H9 (cell line): ENCODE data around the gene EPN3. TPM values are rescaled to one million over a fixed set of nuclear protein-coding genes. Genes with fewer than 3 reads are reported as not detected.

ENCODE experiments used
- DNase-seq: peaks from one replicate; pipeline ENCODE4 v3.0.0-alpha.2; 2017
- H2AFZ ChIP-seq: one replicate; pipeline ENCODE4 v1.6.1; 2013; ENCODE audit warnings: mild to moderate bottlenecking, low read length, control low read depth, moderate library complexity
- H2AK5ac ChIP-seq: 2 replicates; pipeline ENCODE4 v1.6.1; 2013; ENCODE audit warnings: low read length, control low read depth, mixed read lengths; ENCODE audit not compliant: insufficient read length
- H2BK120ac ChIP-seq: one replicate; pipeline ENCODE4 v1.6.1; 2013; ENCODE audit warnings: low read depth, mild to moderate bottlenecking, low read length, control low read depth, inconsistent platforms; ENCODE audit not compliant: poor library complexity, severe bottlenecking
- H2BK12ac ChIP-seq: 2 replicates; pipeline ENCODE4 v1.6.1; 2013; ENCODE audit warnings: low read length, control low read depth, mixed read lengths, low read depth; ENCODE audit not compliant: insufficient read length
- H2BK15ac ChIP-seq: 2 replicates; pipeline ENCODE4 v1.6.1; 2013; ENCODE audit warnings: low read depth, low read length, control low read depth
- H2BK20ac ChIP-seq: one replicate; pipeline ENCODE4 v1.6.1; 2013; ENCODE audit warnings: low read depth, mild to moderate bottlenecking, low read length, control low read depth, inconsistent platforms; ENCODE audit not compliant: poor library complexity, severe bottlenecking
- H2BK5ac ChIP-seq: 2 replicates; pipeline ENCODE4 v1.6.1; 2013; ENCODE audit warnings: low read length, control low read depth, mixed read lengths; ENCODE audit not compliant: insufficient read length
- H3K14ac ChIP-seq: 2 replicates; pipeline ENCODE4 v1.6.1; 2013; ENCODE audit warnings: low read length, control low read depth; ENCODE audit not compliant: insufficient read depth
- H3K18ac ChIP-seq: 2 replicates; pipeline ENCODE4 v1.6.1; 2013; ENCODE audit warnings: low read depth, mild to moderate bottlenecking, mixed read lengths, low read length, control low read depth; ENCODE audit not compliant: insufficient read length
- H3K23ac ChIP-seq: 2 replicates; pipeline ENCODE4 v1.6.1; 2013; ENCODE audit warnings: low read length, control low read depth, mixed read lengths, low read depth; ENCODE audit not compliant: insufficient read length
- H3K23me2 ChIP-seq: 2 replicates; pipeline ENCODE4 v1.6.1; 2013; ENCODE audit warnings: low read depth, mild to moderate bottlenecking, mixed read lengths, low read length, control low read depth; ENCODE audit not compliant: insufficient read length, poor library complexity, severe bottlenecking
- H3K27ac ChIP-seq: 2 replicates; pipeline ENCODE4 v1.5.1; 2013; ENCODE audit warnings: low read length, control low read depth, mixed read lengths, low read depth; ENCODE audit not compliant: insufficient read length
- H3K27me3 ChIP-seq: 2 replicates; pipeline ENCODE4 v1.6.1; 2013; ENCODE audit warnings: low read length, control low read depth, inconsistent platforms; ENCODE audit not compliant: insufficient read depth
- H3K4ac ChIP-seq: 2 replicates; pipeline ENCODE4 v1.6.1; 2013; ENCODE audit warnings: low read depth, mild to moderate bottlenecking, control low read depth, inconsistent platforms, low read length, moderate library complexity
- H3K4me1 ChIP-seq: 2 replicates; pipeline ENCODE4 v1.6.1; 2013; ENCODE audit warnings: low read length, control low read depth, inconsistent platforms; ENCODE audit not compliant: insufficient read depth
- H3K4me2 ChIP-seq: 2 replicates; pipeline ENCODE4 v1.6.1; 2013; ENCODE audit warnings: low read length, control low read depth, mixed read lengths; ENCODE audit not compliant: insufficient read length, insufficient read depth
- H3K56ac ChIP-seq: 2 replicates; pipeline ENCODE4 v1.6.1; 2013; ENCODE audit warnings: low read depth, mild to moderate bottlenecking, mixed read lengths, low read length, control low read depth; ENCODE audit not compliant: insufficient read length
- H3K79me1 ChIP-seq: 2 replicates; pipeline ENCODE4 v1.6.1; 2013; ENCODE audit warnings: low read depth, mild to moderate bottlenecking, moderate library complexity, low read length, control low read depth, inconsistent platforms; ENCODE audit not compliant: insufficient read depth, poor library complexity, severe bottlenecking
- H3K79me2 ChIP-seq: 2 replicates; pipeline ENCODE4 v1.6.1; 2013; ENCODE audit warnings: low read length, control low read depth, inconsistent platforms; ENCODE audit not compliant: insufficient read depth
- H3K9ac ChIP-seq: 2 replicates; pipeline ENCODE4 v1.6.1; 2013; ENCODE audit warnings: low read length, control low read depth, mixed read lengths; ENCODE audit not compliant: insufficient read length; ENCODE audit errors: extremely low read depth
- H3K9me3 ChIP-seq: one replicate; pipeline ENCODE4 v1.6.1; 2013; ENCODE audit warnings: low read depth, low read length, inconsistent platforms; ENCODE audit not compliant: control insufficient read depth
- H3T11ph ChIP-seq: one replicate; pipeline ENCODE4 v1.6.1; 2013; ENCODE audit warnings: mild to moderate bottlenecking, low read length, control low read depth, inconsistent platforms
- H4K20me1 ChIP-seq: one replicate; pipeline ENCODE4 v1.6.1; 2013; ENCODE audit not compliant: control insufficient read depth, insufficient read length, insufficient read depth
- H4K5ac ChIP-seq: 2 replicates; pipeline ENCODE4 v1.6.1; 2013; ENCODE audit warnings: low read depth, mild to moderate bottlenecking, mixed read lengths, low read length, control low read depth; ENCODE audit not compliant: insufficient read length
- H4K8ac ChIP-seq: replicated peaks from 2 replicates; pipeline ENCODE4 v1.6.1; 2013; ENCODE audit warnings: low read length, control low read depth, mixed read lengths, low read depth; ENCODE audit not compliant: insufficient read length
- H4K91ac ChIP-seq: 2 replicates; pipeline ENCODE4 v1.6.1; 2013; ENCODE audit warnings: low read depth, mild to moderate bottlenecking, moderate library complexity, mixed read lengths, low read length, control low read depth; ENCODE audit not compliant: insufficient read length
- H3K27ac Mint-ChIP-seq, 3 experiments: 2 replicates in 2 of 3; 3 replicates in 1 of 3; pipeline ENCODE4 v1.8.0; 2020 to 2021; ENCODE audit warnings: mixed read lengths in 3 of 3, mild to moderate bottlenecking in 1 of 3, moderate library complexity in 1 of 3
- H3K27me3 Mint-ChIP-seq: 2 replicates; pipeline ENCODE4 v1.8.0; 2021; ENCODE audit warnings: low read depth, mild to moderate bottlenecking, moderate library complexity, mixed read lengths
- H3K36me3 Mint-ChIP-seq, 3 experiments: 2 replicates in 2 of 3; 3 replicates in 1 of 3; pipeline ENCODE4 v1.8.0; 2020 to 2021; ENCODE audit warnings: low read depth in 3 of 3, mixed read lengths in 3 of 3; ENCODE audit not compliant: insufficient read depth in 1 of 3
- H3K4me1 Mint-ChIP-seq, 2 experiments: 2 replicates each; pipeline ENCODE4 v1.8.0; 2020; ENCODE audit warnings: mixed read lengths in 2 of 2
- H3K4me3 Mint-ChIP-seq, 2 experiments: 2 replicates in 1 of 2; 3 replicates in 1 of 2; pipeline ENCODE4 v1.8.0; 2020 to 2021; ENCODE audit warnings: mild to moderate bottlenecking in 2 of 2, mixed read lengths in 2 of 2, moderate library complexity in 1 of 2
- H3K9me3 Mint-ChIP-seq, 2 experiments: 2 replicates in 1 of 2; 3 replicates in 1 of 2; pipeline ENCODE4 v1.8.0; 2020; ENCODE audit warnings: mild to moderate bottlenecking in 2 of 2, mixed read lengths in 2 of 2, moderate library complexity in 1 of 2
- WGBS: extraction: QIAGEN DNeasy Blood & Tissue Kit; methylation state at CpG from one replicate; pipeline ENCODE4 v1.1.7; 2013; ENCODE audit warnings: missing lambda C conversion rate, low lambda C conversion rate, mixed read lengths; ENCODE audit not compliant: insufficient read length; ENCODE audit errors: extremely low coverage; 5-methylcytosine and 5-hydroxymethylcytosine counted together
- total RNA-seq: library from RNA; stranded (reverse); gene quantifications from 2 replicates; pipeline ENCODE4 v1.2.1, GENCODE V29; 2021
- TF ChIP-seq, protein P1 (sequence below): fragments of 200-600 bp; sonication (generic); conservative IDR thresholded peaks from 3 replicates; pipeline ENCODE4 v1.8.0; 2021; ENCODE audit warnings: antibody characterized with exemption, mild to moderate bottlenecking

The EPN3 gene
- total RNA-seq, 1 experiment from 2014 or later: 1.9 TPM

DNA sequence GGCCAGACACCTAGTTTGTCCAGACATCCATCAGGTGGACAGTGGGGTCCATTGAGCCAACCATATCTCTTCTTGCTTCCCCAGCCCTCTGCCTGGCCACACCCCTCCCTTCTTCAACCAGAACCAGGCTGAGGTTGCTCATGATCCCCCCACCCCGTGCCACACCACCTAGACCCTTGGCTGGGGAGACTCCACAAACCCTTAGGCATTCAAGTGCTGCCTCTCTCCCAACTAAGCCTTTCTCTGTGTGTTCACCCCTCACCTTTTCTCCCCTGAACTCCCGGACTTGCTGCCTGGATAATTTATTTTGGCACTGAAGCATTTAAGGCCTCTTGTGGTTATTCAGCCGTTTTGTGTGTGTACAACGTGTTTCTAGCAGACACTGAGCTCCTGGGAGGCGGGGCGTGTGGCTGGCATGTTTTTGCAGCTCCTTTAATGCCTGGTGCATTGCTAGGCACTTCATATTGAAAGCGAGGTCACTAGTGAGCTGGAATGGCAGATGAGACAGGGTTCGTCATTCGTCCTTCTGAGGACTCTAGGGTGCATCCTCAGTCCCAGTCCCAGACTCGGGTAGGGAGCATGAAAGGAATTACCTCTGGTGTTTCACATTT lies 56.7 kb downstream of the EPN3 start:
- Histone ChIP-seq H4K91ac (no peak overlapping the region), H3K4ac (no peak overlapping the region), H2BK120ac (no peak overlapping the region), H2AFZ (no peak overlapping the region), H3T11ph (no peak overlapping the region), H3K23me2 (no peaks in the 10 kb centered on the region), H3K27me3 (no peaks in the 10 kb centered on the region), H3K56ac (no peak overlapping the region), H2BK20ac (no peak overlapping the region), H4K20me1 (peaks cover under 1% of the 10 kb centered on the region), H3K79me2 (no peaks in the 10 kb centered on the region), H3K18ac (no peak overlapping the region), H2BK12ac (no peak overlapping the region), H3K79me1 (no peaks in the 10 kb centered on the region), H3K9me3 (no peaks in the 10 kb centered on the region), H3K4me2 (no peak overlapping the region), H3K27ac (no peak overlapping the region), H4K5ac (no peak overlapping the region), H3K4me1 (no peaks in the 10 kb centered on the region), H2BK5ac (no peak overlapping the region), H3K9ac (no peak overlapping the region), H3K23ac (no peak overlapping the region), H2BK15ac (no peak overlapping the region), H3K14ac (no peak overlapping the region), H2AK5ac (no peak overlapping the region), H4K8ac (no peak overlapping the region)
- no CpG with 5 or more reads among the region's 10 CpGs for WGBS
- Mint-ChIP-seq H3K27ac (no peak overlapping the region; a peak in 1 of 7 replicates), H3K9me3 (no peaks in the 10 kb centered on the region), H3K4me3 (no peak overlapping the region), H3K4me1 (peaks cover 25 to 39% of the 10 kb centered on the region in 2 experiments), H3K36me3 (peaks cover 0 to 2% (median 0%) of the 10 kb centered on the region in 3 experiments; a peak in 3 of 7 replicates), H3K27me3 (peaks cover 9% of the 10 kb centered on the region)
- TF ChIP-seq, protein P1, sequence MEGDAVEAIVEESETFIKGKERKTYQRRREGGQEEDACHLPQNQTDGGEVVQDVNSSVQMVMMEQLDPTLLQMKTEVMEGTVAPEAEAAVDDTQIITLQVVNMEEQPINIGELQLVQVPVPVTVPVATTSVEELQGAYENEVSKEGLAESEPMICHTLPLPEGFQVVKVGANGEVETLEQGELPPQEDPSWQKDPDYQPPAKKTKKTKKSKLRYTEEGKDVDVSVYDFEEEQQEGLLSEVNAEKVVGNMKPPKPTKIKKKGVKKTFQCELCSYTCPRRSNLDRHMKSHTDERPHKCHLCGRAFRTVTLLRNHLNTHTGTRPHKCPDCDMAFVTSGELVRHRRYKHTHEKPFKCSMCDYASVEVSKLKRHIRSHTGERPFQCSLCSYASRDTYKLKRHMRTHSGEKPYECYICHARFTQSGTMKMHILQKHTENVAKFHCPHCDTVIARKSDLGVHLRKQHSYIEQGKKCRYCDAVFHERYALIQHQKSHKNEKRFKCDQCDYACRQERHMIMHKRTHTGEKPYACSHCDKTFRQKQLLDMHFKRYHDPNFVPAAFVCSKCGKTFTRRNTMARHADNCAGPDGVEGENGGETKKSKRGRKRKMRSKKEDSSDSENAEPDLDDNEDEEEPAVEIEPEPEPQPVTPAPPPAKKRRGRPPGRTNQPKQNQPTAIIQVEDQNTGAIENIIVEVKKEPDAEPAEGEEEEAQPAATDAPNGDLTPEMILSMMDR: no peak
- no peak for DNase-seq
